Heart right ventricle (tissue), 16 donors: ENCODE results near the gene EDEM1. TPM values are rescaled to one million over a fixed set of nuclear protein-coding genes. Genes with fewer than 3 reads are reported as not detected.

Experiments used
- ATAC-seq, 8 donors: fragments of 200-7000 bp; cut with Tn5 transposase; one replicate each; pipeline ENCODE4 v1.9.1; 2020; ENCODE audit warnings: mild to moderate bottlenecking in 8 of 8, moderate library complexity in 8 of 8, moderate number of reproducible peaks in 1 of 8
- DNase-seq, 2 donors: peaks; one replicate each; pipeline ENCODE4 v3.0.0-alpha.2; 2020
- H3K27ac ChIP-seq, 10 donors: fragments of 200-600 bp; sonication (generic) in 2 of 10; one replicate each; pipeline versions ENCODE4 v1.5.0 to v1.8.0; 2020 to 2022; ENCODE audit warnings: mild to moderate bottlenecking in 3 of 10
- H3K27me3 ChIP-seq, 7 donors: fragments of 200-600 bp; one replicate each; pipeline ENCODE4 v1.8.0; 2021 to 2022; ENCODE audit warnings: mild to moderate bottlenecking in 2 of 7
- H3K36me3 ChIP-seq, 9 donors: fragments of 200-600 bp; sonication (generic) in 1 of 9; one replicate each; pipeline versions ENCODE4 v1.5.0 to v1.8.0; 2020 to 2022; ENCODE audit warnings: mild to moderate bottlenecking in 2 of 9
- H3K4me1 ChIP-seq, 9 donors: fragments of 200-600 bp; sonication (generic) in 1 of 9; one replicate each; pipeline versions ENCODE4 v1.5.0 to v1.8.0; 2020 to 2022; ENCODE audit warnings: mild to moderate bottlenecking in 4 of 9
- H3K4me3 ChIP-seq, 10 donors: fragments of 200-600 bp; sonication (generic) in 2 of 10; one replicate each; pipeline versions ENCODE4 v1.5.0 to v1.8.0; 2020 to 2022; ENCODE audit warnings: mild to moderate bottlenecking in 7 of 10, moderate library complexity in 2 of 10
- H3K9me3 ChIP-seq, 11 donors: fragments of 200-600 bp in 10 of 11; sonication (generic) in 2 of 11; one replicate each; pipeline versions ENCODE4 v1.5.0 to v1.8.0; 2013 to 2022; ENCODE audit warnings: mild to moderate bottlenecking in 2 of 11, control low read depth in 1 of 11, moderate library complexity in 1 of 11
- WGBS, 2 donors: extraction: QIAGEN DNeasy Blood & Tissue Kit; methylation state at CpG; one replicate each; pipeline ENCODE4 v1.1.7; 2013; ENCODE audit warnings: inconsistent platforms in 1 of 2; 5-methylcytosine and 5-hydroxymethylcytosine counted together
- intact Hi-C, 10 donors: fragments of 100-400 bp; cut with DNase I; formaldehyde crosslinking; loops; one replicate each; pipeline versions ENCODE4 v1.11.1 to v1.14.2; 2022
- long read RNA-seq, 3 donors: library from polyadenylated mRNA; unstranded; transcript quantifications; one replicate each; pipeline ENCODE4 v2.0.0, GENCODE V29; 2020 to 2021
- polyA plus RNA-seq, 2 donors: library from polyadenylated mRNA; stranded (reverse); fragments of 200-250 nt; gene quantifications; one replicate each; pipeline ENCODE4 v1.2.3, GENCODE V29; 2013
- total RNA-seq, 10 donors: library from RNA; stranded (reverse); fragmentation: NEBNext Ultra II Directional in 3 of 10; extraction: Animal tissue kit (Norgen Biotek cat#: 25700) in 3 of 10; gene quantifications; one replicate each; pipeline versions ENCODE4 v1.2.1 to v1.2.4, GENCODE V29; 2021 to 2023
- TF ChIP-seq, protein P1 (sequence below), 9 donors: fragments of 200-600 bp; sonication (generic) in 2 of 9; IDR thresholded peaks; one replicate each; pipeline versions ENCODE4 v1.5.0 to v1.8.0; 2021 to 2022; ENCODE audit warnings: antibody characterized with exemption in 9 of 9, mild to moderate bottlenecking in 5 of 9, moderate library complexity in 1 of 9
- donor health status: Arrhythmogenic right ventricular cardiomyopathy.
- donor health status: ischemic (EF 13 %, LVEDD 7.1; RV severe dilation, severe dysfunction).
- donor health status: healthy with polysubstance abuse.
- donor health status: DM: no; HTN: yes; CAD: no.
- donor health status: DM: no; HTN: no; CAD: no.
- donor health status: ischemic (EF 25% LVEDD 6.9; RV normal size, moderate dysfunction).
- donor health status: ischemic (EF 25% LVEDD 5.7; RV mildly dilated, moderate dysfunction).
- donor health status: healthy.
- donor health status: DM: yes; HTN: yes; CAD: no.
- donor health status: Ischemic cardiomyopathy.
- donor health status: ischemic (EF 35%, LVEDD 5.7; RV mildly dilated, moderate dysfunction).
- donor health status: nonischemic (EF 11% LVEDD 7.7; RV severe dilation, severe dysfunction).
- donor health status: DM: yes; HTN: yes; CAD: no.
- donor health status: PGD.
- donor health status: ischemic (EF 29% LVEDD 5.4; RV normal size, mild dysfunction).
- donor health status: nonischemic (EF 23%, LVEDD 6.1; RV moderate dilation, normal function).

The EDEM1 gene
- total RNA-seq (10 to 100 TPM in 4 of 10 donors, 1 to 10 TPM in 6; 6.7 to 19.0 (median 9.1) TPM), polyA plus RNA-seq (1 to 10 TPM; 2.2 to 4.6 TPM)
- long read RNA-seq, donor 1, full-length matches to known transcripts: 2 of 4 reads
- long read RNA-seq, donor 1, partial matches to known transcripts: 0 of 4 reads
- long read RNA-seq, donor 1, other reads (novel, unspliced or antisense): 2 of 4 reads
- long read RNA-seq, donor 2, full-length matches to known transcripts: 3 of 8 reads
- long read RNA-seq, donor 2, partial matches to known transcripts: 2 of 8 reads
- long read RNA-seq, donor 2, other reads (novel, unspliced or antisense): 3 of 8 reads
- long read RNA-seq, donor 3, partial matches to known transcripts: 0 of 5 reads
- long read RNA-seq, donor 3, other reads (novel, unspliced or antisense): 5 of 5 reads

DNA sequence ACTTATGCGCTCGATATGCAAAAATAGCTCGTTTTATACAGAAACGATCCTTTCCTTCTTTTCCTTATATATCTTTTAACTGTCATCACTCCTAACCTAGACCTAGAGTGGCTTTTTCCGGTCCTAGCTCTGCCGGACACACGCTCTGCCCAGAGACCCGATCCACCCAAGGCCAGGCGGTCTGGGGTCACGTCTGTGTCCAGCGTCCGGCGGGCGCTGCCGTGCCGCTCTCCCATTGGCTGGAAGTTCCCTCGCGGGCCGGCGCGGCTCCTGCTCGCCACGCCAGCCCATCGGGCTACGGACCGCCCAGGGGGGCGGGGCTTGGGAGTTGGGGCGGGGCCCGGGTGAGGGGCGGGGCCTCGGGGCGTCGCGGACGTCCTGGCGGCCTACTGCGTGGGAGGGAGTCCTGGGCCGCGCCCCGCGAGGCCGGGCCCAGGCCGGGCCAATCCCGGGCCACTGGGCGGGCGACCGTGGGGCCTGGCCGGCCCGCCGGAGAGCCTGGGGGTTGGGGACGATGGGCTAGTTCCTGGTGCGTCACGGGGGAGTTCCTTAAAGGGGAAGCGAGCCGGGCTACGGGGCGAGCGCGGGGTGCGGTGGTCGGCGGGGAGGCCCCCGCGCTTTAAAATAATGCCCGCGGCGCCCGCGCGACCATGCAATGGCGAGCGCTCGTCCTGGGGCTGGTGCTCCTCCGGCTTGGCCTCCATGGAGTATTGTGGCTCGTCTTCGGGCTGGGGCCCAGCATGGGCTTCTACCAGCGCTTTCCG is at the start of gene EDEM1:
Gene EDEM1, plus strand, starts transcription at position 552 of the 764 bp plus-strand sequence. Its CDS starts 99 bp downstream, at position 651.
- intact Hi-C loops: loop anchor here (1.0 to 10.0 kb wide), 7 partner anchors 53 to 473 kb away; partner anchors contain the start of genes ARL8B (in 9 of the 10) and BHLHE40 (in 1 of the 10)
- Histone ChIP-seq H3K4me1 (peaks cover 0 to 79% (median 40%) of the 10 kb centered on the region in 9 donors), H3K9me3 (no peaks in the 10 kb centered on the region), H3K27me3 (no peaks in the 10 kb centered on the region), H3K27ac (peak within 1 kb of the TSS; percentile 61 to 99 (median 95)), H3K4me3 (peak within 1 kb of the TSS; percentile 51 to 98 (median 94)), H3K36me3 (peaks cover 0 to 8% (median 0%) of the 10 kb centered on the region in 9 donors)
- 1% methylated on average over 48 to 78 of the region's 78 CpGs for WGBS, 2 donors
- TF ChIP-seq, protein P1, sequence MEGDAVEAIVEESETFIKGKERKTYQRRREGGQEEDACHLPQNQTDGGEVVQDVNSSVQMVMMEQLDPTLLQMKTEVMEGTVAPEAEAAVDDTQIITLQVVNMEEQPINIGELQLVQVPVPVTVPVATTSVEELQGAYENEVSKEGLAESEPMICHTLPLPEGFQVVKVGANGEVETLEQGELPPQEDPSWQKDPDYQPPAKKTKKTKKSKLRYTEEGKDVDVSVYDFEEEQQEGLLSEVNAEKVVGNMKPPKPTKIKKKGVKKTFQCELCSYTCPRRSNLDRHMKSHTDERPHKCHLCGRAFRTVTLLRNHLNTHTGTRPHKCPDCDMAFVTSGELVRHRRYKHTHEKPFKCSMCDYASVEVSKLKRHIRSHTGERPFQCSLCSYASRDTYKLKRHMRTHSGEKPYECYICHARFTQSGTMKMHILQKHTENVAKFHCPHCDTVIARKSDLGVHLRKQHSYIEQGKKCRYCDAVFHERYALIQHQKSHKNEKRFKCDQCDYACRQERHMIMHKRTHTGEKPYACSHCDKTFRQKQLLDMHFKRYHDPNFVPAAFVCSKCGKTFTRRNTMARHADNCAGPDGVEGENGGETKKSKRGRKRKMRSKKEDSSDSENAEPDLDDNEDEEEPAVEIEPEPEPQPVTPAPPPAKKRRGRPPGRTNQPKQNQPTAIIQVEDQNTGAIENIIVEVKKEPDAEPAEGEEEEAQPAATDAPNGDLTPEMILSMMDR (IDR thresholded peaks at IDR 0.05): no peak
- peak; percentile 93 to 97 for DNase-seq
- peak; percentile 96 to 99 (median 97) for ATAC-seq

DNA sequence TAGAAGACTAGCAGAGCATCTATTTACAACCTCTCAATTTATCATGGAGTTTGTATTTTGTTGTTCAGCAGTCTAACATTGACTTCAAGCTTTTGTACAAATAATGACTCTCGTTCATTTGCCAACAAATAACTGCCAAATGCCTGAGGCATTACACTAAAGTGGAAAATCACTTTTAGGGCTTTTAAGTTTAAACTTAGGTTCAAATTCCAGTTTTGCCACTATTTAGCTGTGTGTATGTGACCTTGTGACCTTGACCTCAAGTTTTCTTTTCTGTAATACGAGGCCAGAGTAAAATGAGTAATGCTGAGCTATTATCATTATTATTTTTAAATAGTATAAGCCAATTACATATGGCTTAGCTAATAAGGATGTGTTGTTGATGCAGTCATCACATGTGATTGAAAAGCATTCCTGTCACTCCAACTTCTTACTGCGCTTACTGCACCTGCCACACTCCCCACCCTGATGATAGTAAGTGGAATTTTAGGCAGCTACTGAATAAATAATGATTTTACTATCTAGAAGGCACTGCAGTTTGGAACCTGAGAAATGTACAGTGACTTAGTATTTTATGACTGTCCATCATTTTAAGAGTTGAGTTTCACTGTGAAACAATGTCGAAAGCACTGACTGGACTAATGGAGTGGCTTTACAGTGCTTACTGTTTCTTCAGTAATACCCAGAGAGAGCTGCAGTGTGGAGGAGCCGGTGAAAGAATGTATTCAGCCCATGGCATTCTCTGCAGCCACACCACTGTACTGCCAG is 49.1 kb upstream of the EDEM1 start:
- WGBS, 2 donors: 41 to 47% methylated on average over 5 of the region's 5 CpGs
- Histone ChIP-seq H3K36me3 (no peaks in the 10 kb centered on the region), H3K27me3 (no peaks in the 10 kb centered on the region), H3K27ac (peak overlapping the region in 2 of 10 donors; percentile 22 to 71), H3K4me1 (peaks cover 4 to 82% (median 59%) of the 10 kb centered on the region in 9 donors), H3K4me3 (no peak overlapping the region), H3K9me3 (no peaks in the 10 kb centered on the region)
- intact Hi-C loops: loop anchor here in 1 of 10 donors (10.0 kb wide), 1 partner anchor 46 kb away; the partner anchor contains the start of gene EDEM1
- no peak for DNase-seq
- ATAC-seq: peak in 3 of 8 donors; percentile 30 to 51 (median 39)
- TF ChIP-seq, protein P1 (IDR thresholded peaks at IDR 0.05): no peak

DNA sequence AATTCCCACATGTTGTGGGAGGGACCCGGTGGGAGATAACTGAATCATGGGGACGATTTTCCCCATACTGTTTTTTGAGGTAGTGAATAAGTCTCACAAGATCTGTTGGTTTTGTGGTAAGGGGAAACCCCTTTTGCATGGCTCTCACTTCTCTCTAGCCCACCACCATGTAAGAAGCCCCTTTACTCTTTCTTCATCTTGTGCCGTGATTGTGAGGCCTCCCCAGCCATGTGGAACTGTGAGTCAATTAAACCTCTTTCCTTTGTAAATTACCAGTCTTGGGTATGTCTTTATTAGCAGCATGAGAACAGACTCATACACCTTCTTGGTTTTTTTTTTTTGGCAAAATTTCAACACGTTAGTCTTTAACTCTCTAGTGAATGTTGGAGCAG is 47.3 kb upstream of the EDEM1 start:
- WGBS, 2 donors: 86 to 91% methylated on average over 4 of the region's 4 CpGs
- Histone ChIP-seq H3K4me3 (no peak overlapping the region), H3K27ac (peak overlapping the region in 2 of 10 donors; percentile 22 to 73), H3K27me3 (no peaks in the 10 kb centered on the region), H3K4me1 (peaks cover 0 to 81% (median 45%) of the 10 kb centered on the region in 9 donors), H3K36me3 (no peaks in the 10 kb centered on the region), H3K9me3 (peaks cover 0 to 13% (median 0%) of the 10 kb centered on the region in 11 donors)
- DNase-seq (no peak), ATAC-seq (no peak)
- TF ChIP-seq, protein P1 (IDR thresholded peaks at IDR 0.05): no peak
- intact Hi-C loops: no loop called here
